ENCODE data around the gene ADAT1. TPM values are rescaled to one million over a fixed set of nuclear protein-coding genes. Genes with fewer than 3 reads are reported as not detected.

The ADAT1 gene
- total and polyA plus RNA-seq, 10 of the 15 experiments (the other 5 are each of a cell fraction or from before 2014, with no cell fraction given): 26.2 to 77.4 (median 55.8) TPM

DNA sequence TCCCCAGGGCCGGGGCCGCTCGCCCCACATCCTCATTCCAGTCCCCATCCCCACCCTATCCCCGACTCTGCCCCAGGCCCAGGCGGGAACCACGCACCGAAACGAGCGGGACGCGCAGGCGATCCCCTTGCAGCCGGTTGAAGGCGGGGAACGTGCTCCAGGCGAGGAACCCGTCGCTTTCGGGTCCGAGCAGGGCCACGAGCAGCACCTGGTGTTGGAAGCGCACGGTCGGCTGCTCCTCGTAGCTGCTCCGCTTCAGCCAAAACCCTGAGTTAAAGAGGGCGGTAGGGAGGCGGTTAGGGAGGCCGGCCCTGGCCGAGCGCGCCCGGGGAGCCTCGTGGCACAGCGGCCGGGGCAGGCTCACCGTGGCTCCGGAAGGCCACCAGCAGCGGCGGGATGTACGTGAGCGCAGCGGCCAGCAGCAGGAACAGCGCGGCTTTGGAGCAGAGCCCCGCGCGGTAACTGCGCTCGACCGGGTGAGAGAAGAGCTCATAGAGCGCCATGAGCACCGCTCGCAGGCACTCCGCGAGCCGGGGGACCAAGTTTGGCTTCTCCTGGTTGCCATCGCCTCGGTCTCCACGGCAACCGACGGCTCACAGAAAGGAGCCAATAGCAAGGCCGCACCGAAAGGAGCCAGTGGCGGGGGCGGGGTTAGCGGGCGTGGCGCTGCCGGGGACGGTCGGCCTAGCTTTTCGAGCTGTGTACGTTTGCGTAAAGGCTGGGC lies 67.2 kb downstream of the ADAT1 start, which contains the start of gene TMEM231 (continued):
- TF ChIP-seq, protein P1, sequence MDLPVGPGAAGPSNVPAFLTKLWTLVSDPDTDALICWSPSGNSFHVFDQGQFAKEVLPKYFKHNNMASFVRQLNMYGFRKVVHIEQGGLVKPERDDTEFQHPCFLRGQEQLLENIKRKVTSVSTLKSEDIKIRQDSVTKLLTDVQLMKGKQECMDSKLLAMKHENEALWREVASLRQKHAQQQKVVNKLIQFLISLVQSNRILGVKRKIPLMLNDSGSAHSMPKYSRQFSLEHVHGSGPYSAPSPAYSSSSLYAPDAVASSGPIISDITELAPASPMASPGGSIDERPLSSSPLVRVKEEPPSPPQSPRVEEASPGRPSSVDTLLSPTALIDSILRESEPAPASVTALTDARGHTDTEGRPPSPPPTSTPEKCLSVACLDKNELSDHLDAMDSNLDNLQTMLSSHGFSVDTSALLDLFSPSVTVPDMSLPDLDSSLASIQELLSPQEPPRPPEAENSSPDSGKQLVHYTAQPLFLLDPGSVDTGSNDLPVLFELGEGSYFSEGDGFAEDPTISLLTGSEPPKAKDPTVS (IDR thresholded peaks at IDR 0.05; ENCODE audit: low read depth, low read length): no peak
- TF ChIP-seq JUND (IDR thresholded peaks at IDR 0.05; ENCODE audit: low read depth, low read length): no peak
- TF ChIP-seq GABPA (IDR thresholded peaks at IDR 0.05; ENCODE audit: low read depth): no peak
- no peak for TF ChIP-seq ESRRA (IDR thresholded peaks at IDR 0.05; ENCODE audit: low read length)
- TF ChIP-seq IKZF2 (IDR thresholded peaks at IDR 0.05): no peak
- TF ChIP-seq ZNF207 (IDR thresholded peaks at IDR 0.05; ENCODE audit: borderline replicate concordance): no peak
- no peak for TF ChIP-seq ZSCAN29 (IDR thresholded peaks at IDR 0.05)
- TF ChIP-seq IKZF1 (conservative IDR thresholded peaks at IDR 0.05): peak; percentile 35
- no peak for TF ChIP-seq MEF2A (IDR thresholded peaks at IDR 0.05; ENCODE audit: insufficient read depth, low read depth, low read length)
- no peak for TF ChIP-seq CHD1 (IDR thresholded peaks at IDR 0.05; ENCODE audit: low read depth, low read length)
- TF ChIP-seq SREBF1 (IDR thresholded peaks at IDR 0.05; ENCODE audit: low read length): no peak
- TF ChIP-seq, protein P2, sequence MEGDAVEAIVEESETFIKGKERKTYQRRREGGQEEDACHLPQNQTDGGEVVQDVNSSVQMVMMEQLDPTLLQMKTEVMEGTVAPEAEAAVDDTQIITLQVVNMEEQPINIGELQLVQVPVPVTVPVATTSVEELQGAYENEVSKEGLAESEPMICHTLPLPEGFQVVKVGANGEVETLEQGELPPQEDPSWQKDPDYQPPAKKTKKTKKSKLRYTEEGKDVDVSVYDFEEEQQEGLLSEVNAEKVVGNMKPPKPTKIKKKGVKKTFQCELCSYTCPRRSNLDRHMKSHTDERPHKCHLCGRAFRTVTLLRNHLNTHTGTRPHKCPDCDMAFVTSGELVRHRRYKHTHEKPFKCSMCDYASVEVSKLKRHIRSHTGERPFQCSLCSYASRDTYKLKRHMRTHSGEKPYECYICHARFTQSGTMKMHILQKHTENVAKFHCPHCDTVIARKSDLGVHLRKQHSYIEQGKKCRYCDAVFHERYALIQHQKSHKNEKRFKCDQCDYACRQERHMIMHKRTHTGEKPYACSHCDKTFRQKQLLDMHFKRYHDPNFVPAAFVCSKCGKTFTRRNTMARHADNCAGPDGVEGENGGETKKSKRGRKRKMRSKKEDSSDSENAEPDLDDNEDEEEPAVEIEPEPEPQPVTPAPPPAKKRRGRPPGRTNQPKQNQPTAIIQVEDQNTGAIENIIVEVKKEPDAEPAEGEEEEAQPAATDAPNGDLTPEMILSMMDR (IDR thresholded peaks at IDR 0.05 in 2 of 3, conservative IDR thresholded peaks at IDR 0.05 in 1 of 3; ENCODE audit: control insufficient read depth in 2 of 3, extremely low read depth in 1 of 3, insufficient read depth in 1 of 3, low read depth in 3 of 3, low read length in 3 of 3): no peak
- no peak; the same call in 1 of the 2 replicates for TF ChIP-seq TAF1 (IDR thresholded peaks at IDR 0.05; ENCODE audit: borderline replicate concordance, low read depth, low read length)
- TF ChIP-seq RFX5 (IDR thresholded peaks at IDR 0.05; ENCODE audit: low read depth, low read length): peak; percentile 95
- TF ChIP-seq CHD4 (IDR thresholded peaks at IDR 0.05): no peak
- TF ChIP-seq, protein P3, sequence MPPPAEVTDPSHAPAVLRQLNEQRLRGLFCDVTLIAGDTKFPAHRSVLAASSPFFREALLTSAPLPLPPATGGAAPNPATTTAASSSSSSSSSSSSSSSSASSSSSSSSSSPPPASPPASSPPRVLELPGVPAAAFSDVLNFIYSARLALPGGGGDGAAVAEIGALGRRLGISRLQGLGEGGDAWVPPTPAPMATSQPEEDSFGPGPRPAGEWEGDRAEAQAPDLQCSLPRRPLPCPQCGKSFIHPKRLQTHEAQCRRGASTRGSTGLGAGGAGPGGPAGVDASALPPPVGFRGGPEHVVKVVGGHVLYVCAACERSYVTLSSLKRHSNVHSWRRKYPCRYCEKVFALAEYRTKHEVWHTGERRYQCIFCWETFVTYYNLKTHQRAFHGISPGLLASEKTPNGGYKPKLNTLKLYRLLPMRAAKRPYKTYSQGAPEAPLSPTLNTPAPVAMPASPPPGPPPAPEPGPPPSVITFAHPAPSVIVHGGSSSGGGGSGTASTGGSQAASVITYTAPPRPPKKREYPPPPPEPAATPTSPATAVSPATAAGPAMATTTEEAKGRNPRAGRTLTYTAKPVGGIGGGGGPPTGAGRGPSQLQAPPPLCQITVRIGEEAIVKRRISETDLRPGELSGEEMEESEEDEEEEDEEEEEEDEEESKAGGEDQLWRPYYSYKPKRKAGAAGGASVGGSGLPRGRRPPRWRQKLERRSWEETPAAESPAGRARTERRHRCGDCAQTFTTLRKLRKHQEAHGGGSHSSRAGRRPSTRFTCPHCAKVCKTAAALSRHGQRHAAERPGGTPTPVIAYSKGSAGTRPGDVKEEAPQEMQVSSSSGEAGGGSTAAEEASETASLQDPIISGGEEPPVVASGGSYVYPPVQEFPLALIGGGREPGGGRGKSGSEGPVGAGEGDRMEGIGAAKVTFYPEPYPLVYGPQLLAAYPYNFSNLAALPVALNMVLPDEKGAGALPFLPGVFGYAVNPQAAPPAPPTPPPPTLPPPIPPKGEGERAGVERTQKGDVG (CRISPR knock-in tag; IDR thresholded peaks at IDR 0.05): no peak
- TF ChIP-seq, protein P4, sequence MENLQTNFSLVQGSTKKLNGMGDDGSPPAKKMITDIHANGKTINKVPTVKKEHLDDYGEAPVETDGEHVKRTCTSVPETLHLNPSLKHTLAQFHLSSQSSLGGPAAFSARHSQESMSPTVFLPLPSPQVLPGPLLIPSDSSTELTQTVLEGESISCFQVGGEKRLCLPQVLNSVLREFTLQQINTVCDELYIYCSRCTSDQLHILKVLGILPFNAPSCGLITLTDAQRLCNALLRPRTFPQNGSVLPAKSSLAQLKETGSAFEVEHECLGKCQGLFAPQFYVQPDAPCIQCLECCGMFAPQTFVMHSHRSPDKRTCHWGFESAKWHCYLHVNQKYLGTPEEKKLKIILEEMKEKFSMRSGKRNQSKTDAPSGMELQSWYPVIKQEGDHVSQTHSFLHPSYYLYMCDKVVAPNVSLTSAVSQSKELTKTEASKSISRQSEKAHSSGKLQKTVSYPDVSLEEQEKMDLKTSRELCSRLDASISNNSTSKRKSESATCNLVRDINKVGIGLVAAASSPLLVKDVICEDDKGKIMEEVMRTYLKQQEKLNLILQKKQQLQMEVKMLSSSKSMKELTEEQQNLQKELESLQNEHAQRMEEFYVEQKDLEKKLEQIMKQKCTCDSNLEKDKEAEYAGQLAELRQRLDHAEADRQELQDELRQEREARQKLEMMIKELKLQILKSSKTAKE (IDR thresholded peaks at IDR 0.05; ENCODE audit: low read depth, poor library complexity, severe bottlenecking): no peak
- peak; percentile 78; the same call in 1 of the 2 replicates for TF ChIP-seq CREB1 (IDR thresholded peaks at IDR 0.05; ENCODE audit: low read depth)
- no peak for TF ChIP-seq CBFB (IDR thresholded peaks at IDR 0.05; ENCODE audit: low read depth)
- TF ChIP-seq, protein P5, sequence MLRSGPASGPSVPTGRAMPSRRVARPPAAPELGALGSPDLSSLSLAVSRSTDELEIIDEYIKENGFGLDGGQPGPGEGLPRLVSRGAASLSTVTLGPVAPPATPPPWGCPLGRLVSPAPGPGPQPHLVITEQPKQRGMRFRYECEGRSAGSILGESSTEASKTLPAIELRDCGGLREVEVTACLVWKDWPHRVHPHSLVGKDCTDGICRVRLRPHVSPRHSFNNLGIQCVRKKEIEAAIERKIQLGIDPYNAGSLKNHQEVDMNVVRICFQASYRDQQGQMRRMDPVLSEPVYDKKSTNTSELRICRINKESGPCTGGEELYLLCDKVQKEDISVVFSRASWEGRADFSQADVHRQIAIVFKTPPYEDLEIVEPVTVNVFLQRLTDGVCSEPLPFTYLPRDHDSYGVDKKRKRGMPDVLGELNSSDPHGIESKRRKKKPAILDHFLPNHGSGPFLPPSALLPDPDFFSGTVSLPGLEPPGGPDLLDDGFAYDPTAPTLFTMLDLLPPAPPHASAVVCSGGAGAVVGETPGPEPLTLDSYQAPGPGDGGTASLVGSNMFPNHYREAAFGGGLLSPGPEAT (IDR thresholded peaks at IDR 0.05; ENCODE audit: low read depth): no peak

Measured in GM12878 (cell line).